HL-60 (cell line): ENCODE measurements around the gene ZNF609.

Experiments used
- DNase-seq, 2 experiments: peaks; one replicate each; pipeline ENCODE4 v3.0.0-alpha.2; 2010 to 2020; ENCODE audit warnings: low read depth in 1 of 2, low spot score in 1 of 2
- H3K27ac ChIP-seq: fragments of 250-450 bp; sonication (Bioruptor Pico); replicated peaks from 2 replicates; pipeline ENCODE4 v1.5.1; 2020; ENCODE audit warnings: mild to moderate bottlenecking, moderate library complexity
- H3K27me3 ChIP-seq: fragments of 250-450 bp; sonication (Bioruptor Pico); 2 replicates; pipeline ENCODE4 v1.5.1; 2021; ENCODE audit warnings: mild to moderate bottlenecking, moderate library complexity; ENCODE audit not compliant: insufficient read depth, poor library complexity, severe bottlenecking
- H3K4me3 ChIP-seq: replicated peaks from 2 replicates; pipeline ENCODE4 v1.5.1; 2011; ENCODE audit warnings: mild to moderate bottlenecking, control low read depth, low read length; ENCODE audit not compliant: insufficient read depth
- GABPA ChIP-seq: IDR thresholded peaks from 2 replicates; pipeline ENCODE4 v1.6.1; 2012; ENCODE audit warnings: low read depth
- POLR2AphosphoS5 ChIP-seq: IDR thresholded peaks from 2 replicates; pipeline ENCODE4 v1.6.1; 2012; ENCODE audit warnings: low read depth
- SPI1 ChIP-seq: IDR thresholded peaks from 2 replicates; pipeline ENCODE4 v1.6.1; 2012; ENCODE audit warnings: low read depth, mild to moderate bottlenecking, borderline replicate concordance
- TF ChIP-seq, protein P1 (sequence below): IDR thresholded peaks from one replicate; pipeline ENCODE4 v1.5.1; 2011; ENCODE audit warnings: low read length, control low read depth, inconsistent platforms; ENCODE audit not compliant: insufficient read depth
- TF ChIP-seq, protein P2 (sequence below): IDR thresholded peaks from 2 replicates; pipeline ENCODE4 v1.6.1; 2012; ENCODE audit warnings: low read depth; ENCODE audit not compliant: insufficient replicate concordance

Gene ZNF609

DNA sequence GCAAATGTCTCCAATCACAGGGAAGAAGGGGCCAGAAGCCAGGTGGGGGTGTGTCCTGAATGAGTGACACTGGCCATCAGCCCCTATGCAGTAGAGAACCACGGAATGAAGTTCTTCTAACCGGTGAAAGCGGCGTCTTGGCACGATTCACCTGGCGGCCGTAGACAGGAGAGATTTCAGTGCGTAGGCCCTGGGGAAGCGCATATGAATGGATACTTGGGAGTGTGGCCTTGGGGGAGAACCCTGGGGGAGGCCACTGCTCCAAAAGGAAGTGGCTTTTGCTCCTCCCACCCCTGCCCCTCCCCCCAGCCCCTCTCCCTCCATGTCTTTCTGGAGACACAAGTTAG is 271.4 kb downstream of the ZNF609 start:
- DNase-seq = no peak
- TF ChIP-seq POLR2AphosphoS5 (no peak), GABPA (no peak), SPI1 (no peak)
- TF ChIP-seq, protein P1, sequence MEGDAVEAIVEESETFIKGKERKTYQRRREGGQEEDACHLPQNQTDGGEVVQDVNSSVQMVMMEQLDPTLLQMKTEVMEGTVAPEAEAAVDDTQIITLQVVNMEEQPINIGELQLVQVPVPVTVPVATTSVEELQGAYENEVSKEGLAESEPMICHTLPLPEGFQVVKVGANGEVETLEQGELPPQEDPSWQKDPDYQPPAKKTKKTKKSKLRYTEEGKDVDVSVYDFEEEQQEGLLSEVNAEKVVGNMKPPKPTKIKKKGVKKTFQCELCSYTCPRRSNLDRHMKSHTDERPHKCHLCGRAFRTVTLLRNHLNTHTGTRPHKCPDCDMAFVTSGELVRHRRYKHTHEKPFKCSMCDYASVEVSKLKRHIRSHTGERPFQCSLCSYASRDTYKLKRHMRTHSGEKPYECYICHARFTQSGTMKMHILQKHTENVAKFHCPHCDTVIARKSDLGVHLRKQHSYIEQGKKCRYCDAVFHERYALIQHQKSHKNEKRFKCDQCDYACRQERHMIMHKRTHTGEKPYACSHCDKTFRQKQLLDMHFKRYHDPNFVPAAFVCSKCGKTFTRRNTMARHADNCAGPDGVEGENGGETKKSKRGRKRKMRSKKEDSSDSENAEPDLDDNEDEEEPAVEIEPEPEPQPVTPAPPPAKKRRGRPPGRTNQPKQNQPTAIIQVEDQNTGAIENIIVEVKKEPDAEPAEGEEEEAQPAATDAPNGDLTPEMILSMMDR = no peak
- TF ChIP-seq, protein P2, sequence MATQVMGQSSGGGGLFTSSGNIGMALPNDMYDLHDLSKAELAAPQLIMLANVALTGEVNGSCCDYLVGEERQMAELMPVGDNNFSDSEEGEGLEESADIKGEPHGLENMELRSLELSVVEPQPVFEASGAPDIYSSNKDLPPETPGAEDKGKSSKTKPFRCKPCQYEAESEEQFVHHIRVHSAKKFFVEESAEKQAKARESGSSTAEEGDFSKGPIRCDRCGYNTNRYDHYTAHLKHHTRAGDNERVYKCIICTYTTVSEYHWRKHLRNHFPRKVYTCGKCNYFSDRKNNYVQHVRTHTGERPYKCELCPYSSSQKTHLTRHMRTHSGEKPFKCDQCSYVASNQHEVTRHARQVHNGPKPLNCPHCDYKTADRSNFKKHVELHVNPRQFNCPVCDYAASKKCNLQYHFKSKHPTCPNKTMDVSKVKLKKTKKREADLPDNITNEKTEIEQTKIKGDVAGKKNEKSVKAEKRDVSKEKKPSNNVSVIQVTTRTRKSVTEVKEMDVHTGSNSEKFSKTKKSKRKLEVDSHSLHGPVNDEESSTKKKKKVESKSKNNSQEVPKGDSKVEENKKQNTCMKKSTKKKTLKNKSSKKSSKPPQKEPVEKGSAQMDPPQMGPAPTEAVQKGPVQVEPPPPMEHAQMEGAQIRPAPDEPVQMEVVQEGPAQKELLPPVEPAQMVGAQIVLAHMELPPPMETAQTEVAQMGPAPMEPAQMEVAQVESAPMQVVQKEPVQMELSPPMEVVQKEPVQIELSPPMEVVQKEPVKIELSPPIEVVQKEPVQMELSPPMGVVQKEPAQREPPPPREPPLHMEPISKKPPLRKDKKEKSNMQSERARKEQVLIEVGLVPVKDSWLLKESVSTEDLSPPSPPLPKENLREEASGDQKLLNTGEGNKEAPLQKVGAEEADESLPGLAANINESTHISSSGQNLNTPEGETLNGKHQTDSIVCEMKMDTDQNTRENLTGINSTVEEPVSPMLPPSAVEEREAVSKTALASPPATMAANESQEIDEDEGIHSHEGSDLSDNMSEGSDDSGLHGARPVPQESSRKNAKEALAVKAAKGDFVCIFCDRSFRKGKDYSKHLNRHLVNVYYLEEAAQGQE = no peak
- H3K4me3 ChIP-seq = no peak overlapping the region

DNA sequence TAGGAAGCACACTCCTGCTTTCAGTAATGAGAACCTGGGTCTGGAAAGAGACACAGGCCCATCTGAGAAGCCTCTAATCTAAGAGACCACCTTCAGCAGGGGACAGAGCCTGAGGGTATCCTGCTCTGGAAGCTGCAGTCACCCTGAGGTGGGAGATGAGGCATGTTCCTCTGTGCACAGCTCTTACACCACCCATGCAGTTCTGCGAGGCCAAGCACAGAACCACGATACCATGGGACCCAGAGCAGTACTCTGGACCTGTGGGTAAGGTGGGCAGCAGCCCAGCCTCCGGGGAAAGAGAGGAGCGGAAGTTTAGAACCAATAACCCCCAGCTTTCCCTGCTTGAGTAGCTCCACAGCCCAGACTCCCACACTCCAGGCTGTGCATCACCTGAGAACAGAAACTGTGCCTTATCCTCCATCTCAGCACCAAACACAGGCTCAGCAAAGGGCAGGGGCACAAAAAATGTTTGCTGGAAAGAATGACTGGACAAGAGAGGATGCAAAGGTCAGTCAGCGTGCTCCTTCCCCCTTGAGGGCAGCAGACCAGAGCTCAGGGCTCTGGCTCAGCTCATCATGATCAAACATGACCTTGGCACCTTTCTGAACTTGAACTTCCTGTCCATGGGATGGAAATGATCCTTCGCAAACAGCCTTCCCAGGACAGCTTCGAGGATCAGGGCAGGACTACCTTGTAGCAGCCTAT is 271.9 kb downstream of the ZNF609 start:
- no peak overlapping the region for H3K4me3 ChIP-seq
- no peak for DNase-seq
- TF ChIP-seq GABPA (no peak), POLR2AphosphoS5 (no peak), SPI1 (no peak)
- TF ChIP-seq, protein P1 = no peak
- TF ChIP-seq, protein P2 = no peak
- no peak overlapping the region for H3K27ac ChIP-seq
- no peaks in the 10 kb centered on the region for H3K27me3 ChIP-seq

More for the DNA sequence above, 271.4 kb downstream of the ZNF609 start:
- H3K27ac ChIP-seq = no peak overlapping the region
- H3K27me3 ChIP-seq = no peaks in the 10 kb centered on the region
